NOMO-1 treated with DMSO at 0.1 percent for 48 hours (cell line): ENCODE data around the gene PLEKHS1.
"Not testable (repeated sequence)": the region's sequence is repeated elsewhere in the genome, so short reads cannot be mapped to it uniquely, and the experiment has no call there.

Source experiments
- DNase-seq: peaks from one replicate; lab custom pipeline; 2025; ENCODE audit not compliant: unreplicated experiment; lab: John Stamatoyannopoulos, UW

PLEKHS1 gene

GRCh38 chr10:113739577-113739976, 11.9 kb upstream of the PLEKHS1 start:
- DNase-seq: no peak

GRCh38 chr10:113740850-113741249, 10.6 kb upstream of the PLEKHS1 start:
- DNase-seq: no peak

GRCh38 chr10:113742466-113742865, 9.0 kb upstream of the PLEKHS1 start:
- no peak for DNase-seq

- no peak for DNase-seq
Observed at GRCh38 chr10:113743594-113743993, 7.9 kb upstream of the PLEKHS1 start.

- no peak for DNase-seq
Observed at GRCh38 chr10:113745374-113745773, 6.1 kb upstream of the PLEKHS1 start.

GRCh38 chr10:113746217-113746957, 5.1 kb upstream of the PLEKHS1 start:
- DNase-seq: no peak

- DNase-seq: no peak
Observed at GRCh38 chr10:113752553-113752952, 1.1 kb downstream of the PLEKHS1 start.

GRCh38 chr10:113753020-113753692, 1.7 kb downstream of the PLEKHS1 start:
- DNase-seq: no peak

GRCh38 chr10:113754125-113754524, 2.6 kb downstream of the PLEKHS1 start:
- no peak for DNase-seq

- no peak for DNase-seq
Observed at GRCh38 chr10:113754768-113755167, 3.3 kb downstream of the PLEKHS1 start.

- DNase-seq: no peak
Observed at GRCh38 chr10:113756940-113757543, 5.6 kb downstream of the PLEKHS1 start.

GRCh38 chr10:113762083-113762482, 10.6 kb downstream of the PLEKHS1 start:
- no peak for DNase-seq

- no peak for DNase-seq
Observed at GRCh38 chr10:113764582-113764981, 13.1 kb downstream of the PLEKHS1 start.

- no peak for DNase-seq
Observed at GRCh38 chr10:113765910-113766309, 14.4 kb downstream of the PLEKHS1 start.

- DNase-seq: no peak
Observed at GRCh38 chr10:113767222-113767621, 15.7 kb downstream of the PLEKHS1 start.

GRCh38 chr10:113770346-113770745, 18.9 kb downstream of the PLEKHS1 start:
- DNase-seq: no peak

- DNase-seq: not testable (repeated sequence)
Observed at GRCh38 chr10:113771131-113771530, 19.6 kb downstream of the PLEKHS1 start.

GRCh38 chr10:113775686-113776294, 24.3 kb downstream of the PLEKHS1 start:
- DNase-seq: no peak

- DNase-seq: no peak
Observed at GRCh38 chr10:113776553-113776952, 25.1 kb downstream of the PLEKHS1 start.

GRCh38 chr10:113780681-113781250, 29.3 kb downstream of the PLEKHS1 start:
- DNase-seq: no peak

- no peak for DNase-seq
Observed at GRCh38 chr10:113782367-113782766, 30.9 kb downstream of the PLEKHS1 start.
